Cardiac fibroblast (primary cell): ENCODE data around the gene CPEB2.

Experiments
- DNase-seq, 2 donors: peaks; one replicate each; pipeline versions ENCODE4 v3.0.0 to v3.0.0-alpha.2; 2010; ENCODE audit warnings: low read depth in 2 of 2
- H3K4me3 ChIP-seq, 2 donors: replicated peaks in 1 of 2; 1 replicate in 1 of 2; 2 replicates in 1 of 2; pipeline ENCODE4 v1.5.1; 2011; ENCODE audit warnings: low read depth in 2 of 2, low read length in 2 of 2, mild to moderate bottlenecking in 2 of 2, moderate library complexity in 1 of 2
- TF ChIP-seq, protein P1 (sequence below): IDR thresholded peaks from one replicate; pipeline ENCODE4 v1.5.1; 2011; ENCODE audit warnings: low read depth, mild to moderate bottlenecking, low read length, inconsistent platforms

CPEB2 gene

GRCh38 chr4:15001869-15002658 is at the start of gene CPEB2:
CPEB2 (plus strand) TSS chr4:15002481; CDS start chr4:15002674, 193 bp downstream.
- peak; percentile 94 to 98 for DNase-seq
- TF ChIP-seq, protein P1, sequence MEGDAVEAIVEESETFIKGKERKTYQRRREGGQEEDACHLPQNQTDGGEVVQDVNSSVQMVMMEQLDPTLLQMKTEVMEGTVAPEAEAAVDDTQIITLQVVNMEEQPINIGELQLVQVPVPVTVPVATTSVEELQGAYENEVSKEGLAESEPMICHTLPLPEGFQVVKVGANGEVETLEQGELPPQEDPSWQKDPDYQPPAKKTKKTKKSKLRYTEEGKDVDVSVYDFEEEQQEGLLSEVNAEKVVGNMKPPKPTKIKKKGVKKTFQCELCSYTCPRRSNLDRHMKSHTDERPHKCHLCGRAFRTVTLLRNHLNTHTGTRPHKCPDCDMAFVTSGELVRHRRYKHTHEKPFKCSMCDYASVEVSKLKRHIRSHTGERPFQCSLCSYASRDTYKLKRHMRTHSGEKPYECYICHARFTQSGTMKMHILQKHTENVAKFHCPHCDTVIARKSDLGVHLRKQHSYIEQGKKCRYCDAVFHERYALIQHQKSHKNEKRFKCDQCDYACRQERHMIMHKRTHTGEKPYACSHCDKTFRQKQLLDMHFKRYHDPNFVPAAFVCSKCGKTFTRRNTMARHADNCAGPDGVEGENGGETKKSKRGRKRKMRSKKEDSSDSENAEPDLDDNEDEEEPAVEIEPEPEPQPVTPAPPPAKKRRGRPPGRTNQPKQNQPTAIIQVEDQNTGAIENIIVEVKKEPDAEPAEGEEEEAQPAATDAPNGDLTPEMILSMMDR = no peak
- peak within 1 kb of the TSS; percentile 69 to 99 for H3K4me3 ChIP-seq

- no peak overlapping the region for H3K4me3 ChIP-seq
- TF ChIP-seq, protein P1 = no peak
These were observed 43.8 kb upstream of the CPEB2 start for GRCh38 chr4:14958436-14958835.

DNA sequence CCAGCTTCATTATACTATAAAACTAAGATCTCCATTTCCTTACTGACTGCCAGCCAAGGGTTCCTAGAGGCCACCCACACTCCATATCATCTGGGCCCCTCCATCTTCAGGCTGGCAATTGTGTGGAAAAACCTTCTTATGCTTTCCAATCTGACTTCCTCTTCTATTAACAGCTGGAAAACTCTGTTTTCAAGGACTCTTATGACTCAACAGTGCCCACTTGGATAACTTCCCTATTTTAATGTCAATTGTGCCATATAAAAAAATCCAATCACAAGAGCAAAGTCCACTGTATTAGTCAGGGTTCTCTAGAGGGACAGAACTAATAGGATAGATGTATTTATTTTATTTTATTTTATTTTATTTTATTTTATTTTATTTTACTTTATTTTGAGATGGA is 41.0 kb upstream of the CPEB2 start:
- TF ChIP-seq, protein P1 = no peak
- no peak overlapping the region for H3K4me3 ChIP-seq
- DNase-seq = no peak

More at GRCh38 chr4:14958436-14958835, 43.8 kb upstream of the CPEB2 start:
- no peak for DNase-seq

- TF ChIP-seq, protein P1 = no peak
These were observed 37.2 kb upstream of the CPEB2 start for GRCh38 chr4:14965071-14965470.

DNA sequence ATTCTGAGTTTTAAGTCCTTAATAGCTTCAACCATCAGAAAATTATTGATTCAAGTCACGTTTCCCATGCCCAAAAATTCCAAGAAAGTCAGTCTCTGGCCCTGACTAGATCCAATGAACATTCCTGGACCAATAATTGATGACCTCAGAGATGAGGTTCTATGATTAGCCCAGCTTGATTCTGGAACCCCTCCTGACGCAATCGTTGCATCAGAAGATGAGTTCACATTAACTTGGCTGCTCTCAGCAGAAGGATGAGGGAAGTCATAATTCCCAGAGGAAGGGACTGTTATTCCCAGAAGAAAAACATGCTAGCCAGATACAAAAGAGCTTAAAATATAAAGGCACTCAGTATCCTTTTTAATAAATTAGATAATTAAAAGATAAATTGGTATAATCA is 34.3 kb upstream of the CPEB2 start:
- TF ChIP-seq, protein P1 = no peak
- no peak overlapping the region for H3K4me3 ChIP-seq
- peak in 1 of 2 donors; percentile 38 for DNase-seq

More at GRCh38 chr4:14965071-14965470, 37.2 kb upstream of the CPEB2 start:
- DNase-seq = no peak
- H3K4me3 ChIP-seq = no peak overlapping the region

GRCh38 chr4:14977830-14978229 is 24.5 kb upstream of the CPEB2 start:
- no peak overlapping the region for H3K4me3 ChIP-seq
- no peak for DNase-seq
- TF ChIP-seq, protein P1 = no peak

GRCh38 chr4:14984448-14984847 is 17.8 kb upstream of the CPEB2 start:
- TF ChIP-seq, protein P1 = no peak
- DNase-seq = peak; percentile 6 to 44
- no peak overlapping the region for H3K4me3 ChIP-seq
